HG03196 (cell line): Measurements from ENCODE around the gene CA6.
"Not testable (repeated sequence)": the region's sequence is repeated elsewhere in the genome, so short reads cannot be mapped to it uniquely, and the experiment has no call there.

Experiments used
- ATAC-seq: cut with Tn5 transposase; IDR thresholded peaks from one replicate; pipeline ENCODE4 v1.9.1; 2021; ENCODE audit not compliant: unreplicated experiment

CA6 gene

GRCh38 chr1:8926707-8927694, 18.7 kb upstream of the CA6 start:
- no peak for ATAC-seq

- ATAC-seq: no peak
Observed at GRCh38 chr1:8930116-8930515, 15.6 kb upstream of the CA6 start.

- not testable (repeated sequence) for ATAC-seq
Observed at GRCh38 chr1:8937051-8937450, 8.6 kb upstream of the CA6 start.

GRCh38 chr1:8937701-8938100, 8.0 kb upstream of the CA6 start:
- ATAC-seq: no peak

- no peak for ATAC-seq
Observed at GRCh38 chr1:8938232-8938999, 7.3 kb upstream of the CA6 start.

- no peak for ATAC-seq
Observed at GRCh38 chr1:8939000-8939265, 6.7 kb upstream of the CA6 start.

- ATAC-seq: no peak
Observed at GRCh38 chr1:8939362-8939995, 6.2 kb upstream of the CA6 start.

- no peak for ATAC-seq
Observed at GRCh38 chr1:8941906-8942305, 3.8 kb upstream of the CA6 start.

- no peak for ATAC-seq
Observed at GRCh38 chr1:8943498-8944405, 1.9 kb upstream of the CA6 start.

- ATAC-seq: no peak
Observed at GRCh38 chr1:8947127-8947691, 1.5 kb downstream of the CA6 start.

GRCh38 chr1:8950309-8950708, 4.6 kb downstream of the CA6 start:
- no peak for ATAC-seq

GRCh38 chr1:8951231-8951630, 5.6 kb downstream of the CA6 start:
- ATAC-seq: no peak

GRCh38 chr1:8955406-8955805, 9.7 kb downstream of the CA6 start:
- no peak for ATAC-seq

GRCh38 chr1:8956461-8957349, 11.0 kb downstream of the CA6 start:
- no peak for ATAC-seq

- ATAC-seq: no peak
Observed at GRCh38 chr1:8962812-8963530, 17.3 kb downstream of the CA6 start.

GRCh38 chr1:8963963-8964362, 18.3 kb downstream of the CA6 start:
- ATAC-seq: no peak

GRCh38 chr1:8965121-8965820, 19.6 kb downstream of the CA6 start:
- ATAC-seq: no peak

GRCh38 chr1:8966606-8967005, 20.9 kb downstream of the CA6 start:
- no peak for ATAC-seq
